HG03097 (cell line): ENCODE results near the gene TNFAIP2.
"Not testable (repeated sequence)": the region's sequence is repeated elsewhere in the genome, so short reads cannot be mapped to it uniquely, and the experiment has no call there.

ENCODE experiments used
- ATAC-seq: cut with Tn5 transposase; IDR thresholded peaks from one replicate; pipeline ENCODE4 v1.9.1; 2021; ENCODE audit not compliant: unreplicated experiment, low FRiP score

The TNFAIP2 gene

GRCh38 chr14:103105580-103106150 is 17.6 kb upstream of the TNFAIP2 start:
- ATAC-seq = no peak

- ATAC-seq = no peak
These were observed 15.8 kb upstream of the TNFAIP2 start for GRCh38 chr14:103107455-103107854.

GRCh38 chr14:103107941-103108748 is 15.1 kb upstream of the TNFAIP2 start:
- ATAC-seq = no peak

DNA sequence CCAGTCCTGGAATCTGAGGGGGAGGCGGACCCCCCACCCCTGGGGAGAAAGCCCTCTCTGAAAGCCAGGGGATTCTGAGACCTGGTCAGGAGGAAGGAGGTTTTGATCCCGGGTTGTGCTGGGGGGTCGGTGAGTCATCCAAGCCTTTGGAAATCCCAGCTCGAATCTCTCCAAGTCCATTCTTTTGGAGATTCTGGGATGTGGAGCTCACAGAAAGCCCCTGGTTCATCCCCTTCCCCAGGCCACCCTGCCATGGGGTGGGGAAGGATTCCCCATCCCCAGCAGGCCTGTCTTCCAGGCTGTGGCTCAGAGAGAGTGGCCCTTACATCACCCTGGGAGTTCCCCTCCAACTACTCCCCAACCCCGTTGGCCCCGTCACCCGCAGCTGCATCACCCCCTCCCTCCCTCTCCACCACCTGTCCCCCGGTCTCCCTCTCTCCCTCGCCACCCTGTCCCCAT is 14.5 kb upstream of the TNFAIP2 start:
- ATAC-seq = no peak

GRCh38 chr14:103109535-103110441 is 13.5 kb upstream of the TNFAIP2 start:
- no peak for ATAC-seq

DNA sequence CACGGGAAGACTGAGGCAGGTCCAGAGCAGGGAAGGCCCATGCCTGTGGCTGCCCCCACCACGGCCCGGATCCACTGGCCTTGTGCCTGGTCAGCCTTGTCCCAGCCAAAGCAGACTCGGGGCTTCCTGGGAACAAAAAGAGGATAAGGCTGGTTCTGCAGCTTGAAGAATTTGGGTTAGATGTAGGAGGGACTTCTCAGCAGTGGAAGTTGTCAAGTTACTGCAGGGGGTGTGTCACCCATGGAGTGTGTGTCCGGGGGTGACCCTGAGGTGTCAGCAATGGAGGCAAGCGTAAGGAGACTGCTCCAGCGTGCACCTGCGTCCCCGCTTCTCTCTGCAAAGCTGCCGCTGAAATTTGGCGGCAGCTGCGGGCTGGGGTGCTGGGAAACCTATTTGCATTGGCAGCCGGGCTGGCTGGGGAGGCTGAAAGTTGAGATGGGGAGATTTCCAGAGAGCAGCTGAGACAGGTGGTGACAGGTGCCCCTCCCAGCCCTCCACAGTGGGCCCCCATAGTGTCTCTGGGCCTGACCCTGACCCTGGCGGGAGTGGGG is 12.5 kb upstream of the TNFAIP2 start:
- ATAC-seq = no peak

GRCh38 chr14:103111232-103111868 is 11.9 kb upstream of the TNFAIP2 start:
- ATAC-seq = no peak

- ATAC-seq = no peak
These were observed 10.6 kb upstream of the TNFAIP2 start for GRCh38 chr14:103112400-103113243.

DNA sequence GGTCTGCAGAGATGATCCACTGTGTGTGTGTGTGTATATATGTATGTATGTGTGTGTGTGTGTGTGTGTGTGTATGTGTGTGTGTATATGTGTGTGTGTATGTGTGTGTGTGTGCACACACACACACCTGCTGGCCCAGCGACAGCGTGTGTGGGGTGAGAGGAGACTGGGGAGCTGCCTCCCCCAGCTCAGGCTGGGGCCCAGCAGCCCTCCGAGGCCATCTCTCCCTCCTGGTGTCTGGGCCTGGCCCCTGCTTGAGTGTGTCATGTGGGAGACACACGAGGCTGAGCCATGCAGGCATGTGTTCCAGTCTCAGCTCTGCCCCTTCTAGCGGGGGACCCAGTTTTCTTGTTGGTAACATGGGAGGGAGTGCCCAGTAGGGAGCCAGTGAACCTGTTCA is 10.0 kb upstream of the TNFAIP2 start:
- ATAC-seq = no peak

DNA sequence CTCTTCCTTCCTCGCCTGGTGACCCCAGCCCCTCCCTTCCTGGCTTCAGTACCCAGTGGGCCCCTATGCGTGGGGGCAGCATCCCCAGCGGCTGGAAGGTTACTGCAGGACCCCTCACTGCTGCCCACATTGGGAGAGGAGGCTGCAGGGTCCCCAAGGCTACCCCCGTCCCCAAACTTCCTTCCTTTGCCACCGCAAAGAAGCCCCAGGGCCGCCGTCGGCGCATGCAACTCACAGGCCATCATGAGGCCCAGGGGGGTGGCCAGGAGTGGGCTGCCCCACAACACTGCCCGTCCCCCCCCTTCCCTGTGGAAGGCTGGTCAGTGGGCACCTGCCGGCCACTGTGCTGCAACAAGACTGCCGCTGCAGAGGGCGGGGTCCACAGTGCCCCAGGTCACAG is 9.5 kb upstream of the TNFAIP2 start:
- ATAC-seq = no peak

DNA sequence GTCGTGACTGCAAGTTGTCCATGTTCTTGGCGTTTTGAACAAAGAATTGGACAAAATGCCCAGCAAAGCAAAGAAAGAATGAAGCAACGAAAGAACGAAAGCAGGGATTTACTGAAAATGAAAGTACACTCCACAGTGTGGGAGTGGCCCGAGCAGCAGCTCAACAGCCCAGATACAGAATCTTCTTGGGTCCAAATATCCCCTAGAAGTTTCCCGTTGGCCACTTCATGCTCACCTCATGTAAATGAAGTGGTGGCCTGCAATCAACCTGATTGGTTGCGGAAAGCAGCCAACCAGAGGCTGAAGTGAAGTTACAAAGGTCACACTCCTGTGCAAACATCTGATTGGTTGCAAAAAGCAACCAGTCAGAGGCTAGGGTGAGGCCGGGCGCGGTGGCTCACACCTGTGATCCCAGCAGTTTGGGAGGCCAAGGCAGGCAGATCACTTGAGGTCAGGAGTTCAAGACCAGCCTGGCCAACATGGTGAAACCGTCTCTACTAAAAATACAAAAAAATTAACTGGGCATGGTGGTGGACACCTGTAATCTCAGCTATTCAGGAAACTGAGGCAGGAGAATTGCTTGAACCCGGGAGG is 8.1 kb upstream of the TNFAIP2 start:
- ATAC-seq = not testable (repeated sequence)

DNA sequence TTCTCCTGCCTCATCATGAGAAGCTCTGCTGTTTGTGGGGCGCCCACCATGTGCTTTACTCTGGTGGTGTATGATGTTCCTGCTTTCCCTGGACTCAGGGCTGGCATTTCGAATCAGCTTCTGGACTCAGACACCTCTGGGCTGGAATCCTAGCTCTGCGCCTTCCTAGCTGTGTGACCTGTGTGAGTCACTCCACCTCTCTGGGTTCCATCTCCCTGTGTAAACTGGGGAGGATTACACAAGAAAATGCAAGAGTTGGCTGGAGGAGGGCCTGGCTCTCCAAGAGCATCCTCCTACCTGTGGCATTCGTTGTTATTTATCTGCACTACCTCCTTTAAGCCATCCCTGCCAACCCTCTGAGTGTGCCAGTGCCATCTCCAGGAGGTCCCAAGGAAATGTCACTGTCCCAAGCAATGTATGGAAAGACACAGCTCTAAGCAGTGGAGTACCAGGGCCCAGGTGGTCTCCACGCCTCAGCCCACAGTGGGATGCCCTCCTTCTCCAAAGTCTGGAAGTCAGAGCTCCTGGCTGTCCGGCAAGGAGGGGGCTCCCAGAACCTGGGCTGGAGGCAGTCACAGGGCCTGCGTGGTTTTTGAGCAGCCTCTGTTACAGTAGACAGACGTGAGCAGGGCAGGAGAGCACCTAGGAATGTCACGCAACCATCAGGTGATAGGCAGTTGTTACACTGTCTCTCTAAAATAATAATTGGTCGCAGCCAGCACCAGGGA is 7.3 kb upstream of the TNFAIP2 start:
- ATAC-seq = no peak

- no peak for ATAC-seq
These were observed 6.6 kb upstream of the TNFAIP2 start for GRCh38 chr14:103116636-103117035.

DNA sequence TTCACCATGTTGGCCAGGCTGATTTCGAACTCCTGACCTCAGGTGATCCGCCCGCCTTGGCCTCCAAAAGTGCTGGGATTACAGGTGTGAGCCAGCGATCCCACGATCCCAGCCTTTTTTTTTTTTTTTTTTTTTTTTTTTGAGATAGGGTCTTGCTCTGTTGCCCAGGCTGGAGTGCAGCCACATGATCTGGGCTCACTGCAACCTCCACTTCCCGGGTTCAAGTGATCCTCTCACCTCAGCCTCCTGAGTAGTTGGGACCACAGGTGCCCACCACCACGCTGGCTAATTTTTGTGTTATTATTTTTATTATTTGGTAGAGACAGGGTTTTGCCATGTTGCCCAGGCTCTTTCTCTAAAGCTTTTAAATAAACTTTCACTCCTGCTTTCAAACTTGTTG is 5.8 kb upstream of the TNFAIP2 start:
- not testable (repeated sequence) for ATAC-seq

DNA sequence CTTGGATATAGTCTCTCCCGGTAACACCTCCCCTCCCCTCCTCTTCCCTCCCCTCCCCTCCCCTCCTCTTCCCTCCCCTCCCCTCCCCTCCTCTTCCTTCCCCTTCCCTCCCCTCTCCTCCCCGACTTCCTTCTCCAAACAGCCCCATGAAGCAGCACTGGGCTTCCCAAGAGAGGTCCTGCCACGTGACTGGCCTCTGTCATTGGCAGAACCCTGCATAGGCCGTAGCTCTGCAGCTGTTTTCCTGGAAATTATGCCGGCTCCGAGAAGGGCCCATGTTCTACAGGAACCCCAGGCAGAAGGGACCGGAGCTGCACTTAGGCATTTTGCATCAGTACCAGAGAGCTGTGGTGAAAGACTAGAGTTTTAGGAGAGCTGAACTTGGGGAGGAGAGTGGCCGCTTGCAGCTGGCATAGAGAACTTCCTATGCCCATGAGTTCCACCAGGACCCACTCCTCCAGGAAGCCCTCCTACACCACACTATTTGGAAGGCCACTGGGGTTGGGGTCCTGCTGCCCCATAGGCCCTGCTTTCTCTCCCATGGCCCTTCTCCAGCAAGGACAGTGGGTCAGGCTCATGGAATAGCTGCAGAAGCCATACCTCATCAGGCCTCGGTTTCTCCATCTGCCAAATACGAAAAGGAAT is 5.1 kb upstream of the TNFAIP2 start:
- ATAC-seq = no peak

- no peak for ATAC-seq
These were observed 4.4 kb upstream of the TNFAIP2 start for GRCh38 chr14:103118663-103119404.

DNA sequence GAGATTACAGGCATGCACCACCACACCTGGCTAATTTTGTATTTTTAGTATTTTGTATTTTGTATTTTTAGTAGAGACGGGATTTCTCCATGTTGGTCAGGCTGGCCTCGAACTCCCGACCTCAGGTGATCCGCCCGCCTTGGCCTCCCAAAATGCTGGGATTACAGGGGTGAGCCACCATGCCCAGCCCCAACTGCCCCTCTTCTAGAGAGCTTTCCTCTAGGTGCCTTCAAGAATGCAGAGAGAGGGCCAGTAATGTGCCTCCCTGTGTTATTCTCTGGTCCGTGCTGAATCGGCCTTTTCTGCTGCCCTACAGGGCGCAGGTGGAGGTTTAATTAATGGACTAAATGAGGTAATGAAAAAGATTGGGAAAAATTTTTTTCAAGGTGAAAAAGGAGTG is 3.7 kb upstream of the TNFAIP2 start:
- not testable (repeated sequence) for ATAC-seq
